GM23338 (cell line): ENCODE data around the gene ZNF776. TPM values are rescaled to one million over a fixed set of nuclear protein-coding genes. Genes with fewer than 3 reads are reported as not detected.
A peak's percentile ranks its signal among the peaks of the same experiment; 100 is the strongest.

Experiments
- ATAC-seq: fragments of 200-7000 bp; cut with Tn5 transposase; 3 replicates; pipeline ENCODE4 v1.9.1; 2020
- DNase-seq: peaks from one replicate; pipeline ENCODE4 v3.0.0-alpha.2; 2015; ENCODE audit warnings: low spot score
- H2AFZ ChIP-seq: fragments of 200-600 bp; sonication (generic); 2 replicates; pipeline ENCODE4 v1.8.0; 2016; ENCODE audit warnings: antibody characterized with exemption, mild to moderate bottlenecking, moderate library complexity
- H3F3A ChIP-seq: fragments of 200-600 bp; sonication (generic); replicated peaks from 2 replicates; pipeline ENCODE4 v1.8.0; 2017; ENCODE audit warnings: antibody characterized with exemption, mixed run types, low read depth
- H3K27ac ChIP-seq: fragments of 200-600 bp; sonication (generic); 2 replicates; pipeline ENCODE4 v1.6.1; 2016; ENCODE audit warnings: low read depth
- H3K27me3 ChIP-seq: fragments of 200-600 bp; sonication (generic); 2 replicates; pipeline ENCODE4 v1.8.0; 2016; ENCODE audit warnings: mild to moderate bottlenecking, mixed run types, moderate library complexity; ENCODE audit not compliant: insufficient read depth
- H3K36me3 ChIP-seq: fragments of 200-600 bp; sonication (generic); 2 replicates; pipeline ENCODE4 v1.8.0; 2016; ENCODE audit warnings: mild to moderate bottlenecking; ENCODE audit not compliant: insufficient read depth
- H3K4me1 ChIP-seq: fragments of 200-600 bp; sonication (generic); 2 replicates; pipeline ENCODE4 v1.8.0; 2016; ENCODE audit warnings: mild to moderate bottlenecking, moderate library complexity; ENCODE audit not compliant: insufficient read depth
- H3K4me2 ChIP-seq: fragments of 200-600 bp; sonication (generic); 2 replicates; pipeline ENCODE4 v1.7.1; 2017; ENCODE audit warnings: mixed run types
- H3K4me3 ChIP-seq: fragments of 200-600 bp; sonication (generic); 2 replicates; pipeline ENCODE4 v1.6.1; 2016; ENCODE audit warnings: mixed run types
- H3K79me2 ChIP-seq: fragments of 200-600 bp; sonication (generic); replicated peaks from 2 replicates; pipeline ENCODE4 v1.8.0; 2017; ENCODE audit warnings: mild to moderate bottlenecking; ENCODE audit not compliant: insufficient read depth
- H3K9me2 ChIP-seq: fragments of 200-600 bp; sonication (generic); 2 replicates; pipeline ENCODE4 v1.8.0; 2017; ENCODE audit not compliant: insufficient read depth
- H4K20me1 ChIP-seq: fragments of 200-600 bp; sonication (generic); replicated peaks from 2 replicates; pipeline ENCODE4 v1.8.0; 2017; ENCODE audit warnings: mild to moderate bottlenecking; ENCODE audit not compliant: insufficient read depth
- H3K27ac Mint-ChIP-seq: 2 replicates; pipeline ENCODE4 v1.8.0; 2020; ENCODE audit warnings: inconsistent platforms, mild to moderate bottlenecking, moderate library complexity, mixed read lengths
- H3K27me3 Mint-ChIP-seq: 3 replicates; pipeline ENCODE4 v1.8.0; 2022; ENCODE audit warnings: low read depth, mild to moderate bottlenecking, moderate library complexity, mixed read lengths, inconsistent platforms; ENCODE audit not compliant: insufficient read depth, poor library complexity
- H3K36me3 Mint-ChIP-seq: 3 replicates; pipeline ENCODE4 v1.8.0; 2021; ENCODE audit warnings: low read depth, mild to moderate bottlenecking, inconsistent platforms, moderate library complexity, mixed read lengths
- H3K4me1 Mint-ChIP-seq: 3 replicates; pipeline ENCODE4 v1.8.0; 2020; ENCODE audit warnings: mild to moderate bottlenecking, inconsistent platforms, mixed read lengths
- H3K4me3 Mint-ChIP-seq: 3 replicates; pipeline ENCODE4 v1.8.0; 2021; ENCODE audit warnings: moderate library complexity, mild to moderate bottlenecking, inconsistent platforms, mixed read lengths
- H3K9me3 Mint-ChIP-seq: 3 replicates; pipeline ENCODE4 v1.8.0; 2020; ENCODE audit warnings: moderate library complexity, mild to moderate bottlenecking, inconsistent platforms, mixed read lengths
- CREB1 ChIP-seq: fragments of 250-450 bp; sonication (Bioruptor Pico); IDR thresholded peaks from 2 replicates; pipeline ENCODE4 v1.5.0; 2020; ENCODE audit warnings: low read depth, mild to moderate bottlenecking, moderate library complexity
- CTCF ChIP-seq, 2 experiments: fragments of 200-600 bp in 1 of 2; sonication (generic) in 1 of 2; conservative IDR thresholded peaks; 2 replicates each; pipeline versions ENCODE4 v1.5.1 to v1.6.1; 2016 to 2017; ENCODE audit warnings: antibody characterized with exemption in 2 of 2, low read depth in 2 of 2, mild to moderate bottlenecking in 2 of 2, moderate library complexity in 1 of 2
- ETS1 ChIP-seq: IDR thresholded peaks from 2 replicates; pipeline ENCODE4 v1.6.1; 2016; ENCODE audit warnings: antibody characterized with exemption
- EZH2 ChIP-seq: fragments of 200-600 bp; sonication (generic); IDR thresholded peaks from one replicate; pipeline ENCODE4 v1.8.0; 2017; ENCODE audit warnings: antibody characterized with exemption, mild to moderate bottlenecking, low read depth; ENCODE audit not compliant: unreplicated experiment
- EZH2phosphoT487 ChIP-seq: fragments of 200-600 bp; sonication (generic); IDR thresholded peaks from one replicate; pipeline ENCODE4 v1.8.1; 2018; ENCODE audit warnings: antibody characterized with exemption; ENCODE audit not compliant: unreplicated experiment
- JUNB ChIP-seq: IDR thresholded peaks from one replicate; pipeline ENCODE4 v1.6.1; 2016; ENCODE audit warnings: antibody characterized with exemption; ENCODE audit not compliant: unreplicated experiment
- NANOG ChIP-seq: IDR thresholded peaks from 2 replicates; pipeline ENCODE4 v1.6.1; 2016; ENCODE audit warnings: antibody characterized with exemption, borderline replicate concordance
- REST ChIP-seq: IDR thresholded peaks from one replicate; pipeline ENCODE4 v1.6.1; 2018; ENCODE audit warnings: antibody characterized with exemption; ENCODE audit not compliant: unreplicated experiment
- STAT1 ChIP-seq: IDR thresholded peaks from one replicate; pipeline ENCODE4 v1.6.1; 2016; ENCODE audit warnings: antibody characterized with exemption; ENCODE audit not compliant: unreplicated experiment
- ZNF114 ChIP-seq: fragments of 250-450 bp; sonication (Bioruptor Pico); IDR thresholded peaks from 2 replicates; pipeline ENCODE4 v1.5.0; 2020; ENCODE audit warnings: mild to moderate bottlenecking, moderate library complexity
- ZNF331 ChIP-seq: fragments of 250-450 bp; sonication (Bioruptor Pico); IDR thresholded peaks from 2 replicates; pipeline ENCODE4 v1.5.0; 2020; ENCODE audit warnings: low read depth, mild to moderate bottlenecking, moderate library complexity
- ZNF462 ChIP-seq: fragments of 250-450 bp; sonication (Bioruptor Pico); IDR thresholded peaks from 2 replicates; pipeline ENCODE4 v1.5.0; 2020; ENCODE audit warnings: mild to moderate bottlenecking, moderate library complexity
- polyA plus RNA-seq: library from polyadenylated mRNA; unstranded; fragments of >200 nt; fragmentation: Nextera tagmentation; extraction: Ambion mirVana; gene quantifications from 2 replicates; pipeline ENCODE4 v1.2.1, GENCODE V29; 2016
- total RNA-seq: library from RNA; depleted of rRNA; stranded (reverse); fragments of >200 nt; shearing (Covaris generic); gene quantifications from 2 replicates; pipeline ENCODE4 v1.2.3, GENCODE V29; 2014

The ZNF776 gene
- total and polyA plus RNA-seq, 2 experiments from 2014 or later = 5.9 to 19.4 TPM

- H3K4me1 ChIP-seq = peaks cover 7% of the 10 kb centered on the region
- no peaks in the 10 kb centered on the region for H3K9me2 ChIP-seq
- Mint-ChIP-seq H3K4me1 (peaks cover 17% of the 10 kb centered on the region), H3K4me3 (peak overlapping the region; percentile 97), H3K27me3 (peaks cover 10% of the 10 kb centered on the region), H3K27ac (no peak overlapping the region), H3K9me3 (0 out of 3 replicates have a peak, but pooled peaks cover 3% of the 10 kb centered on the region), H3K36me3 (peaks cover 25% of the 10 kb centered on the region)
- no peak overlapping the region for H3K4me2 ChIP-seq
- peaks cover 4% of the 10 kb centered on the region for H3K36me3 ChIP-seq
- H2AFZ ChIP-seq = no peak overlapping the region
- ATAC-seq (no peak), DNase-seq (no peak)
- peaks cover 10% of the 10 kb centered on the region for H3F3A ChIP-seq
- peaks cover 18% of the 10 kb centered on the region for H4K20me1 ChIP-seq
- TF ChIP-seq EZH2 = no peak
- no peak for TF ChIP-seq NANOG
- TF ChIP-seq CTCF (conservative IDR thresholded peaks at IDR 0.05; ENCODE audit: low read depth in 2 of 2) = no peak
- TF ChIP-seq STAT1 = no peak
- TF ChIP-seq ZNF462 (CRISPR knock-in tag) = no peak
- no peak for TF ChIP-seq ZNF331 (CRISPR knock-in tag)
- no peak for TF ChIP-seq ETS1
- TF ChIP-seq EZH2phosphoT487 = no peak
- TF ChIP-seq CREB1 (CRISPR knock-in tag) = no peak
- no peak for TF ChIP-seq ZNF114 (CRISPR knock-in tag)
- no peak for TF ChIP-seq JUNB
- TF ChIP-seq REST = no peak
- H3K79me2 ChIP-seq = peaks cover 64% of the 10 kb centered on the region
- H3K4me3 ChIP-seq = no peak overlapping the region
- H3K27ac ChIP-seq = no peak overlapping the region
- H3K27me3 ChIP-seq = no peaks in the 10 kb centered on the region
Observed at GRCh38 chr19:57771417-57771816, 24.8 kb downstream of the ZNF776 start.
